22Rv1 (cell line): ENCODE measurements around the gene CMSS1.

Experiments
- H3K27ac ChIP-seq: fragments of 450-650 bp; 2 replicates; pipeline ENCODE4 v1.5.1; 2017
- ZFX ChIP-seq: fragments of 450-650 bp; IDR thresholded peaks from 2 replicates; pipeline ENCODE4 v1.6.1; 2017; ENCODE audit warnings: antibody characterized with exemption, borderline replicate concordance
- TF ChIP-seq, protein P1 (sequence below): fragments of 450-650 bp; IDR thresholded peaks from 2 replicates; pipeline ENCODE4 v1.5.1; 2017; ENCODE audit warnings: mild to moderate bottlenecking

CMSS1 gene

DNA sequence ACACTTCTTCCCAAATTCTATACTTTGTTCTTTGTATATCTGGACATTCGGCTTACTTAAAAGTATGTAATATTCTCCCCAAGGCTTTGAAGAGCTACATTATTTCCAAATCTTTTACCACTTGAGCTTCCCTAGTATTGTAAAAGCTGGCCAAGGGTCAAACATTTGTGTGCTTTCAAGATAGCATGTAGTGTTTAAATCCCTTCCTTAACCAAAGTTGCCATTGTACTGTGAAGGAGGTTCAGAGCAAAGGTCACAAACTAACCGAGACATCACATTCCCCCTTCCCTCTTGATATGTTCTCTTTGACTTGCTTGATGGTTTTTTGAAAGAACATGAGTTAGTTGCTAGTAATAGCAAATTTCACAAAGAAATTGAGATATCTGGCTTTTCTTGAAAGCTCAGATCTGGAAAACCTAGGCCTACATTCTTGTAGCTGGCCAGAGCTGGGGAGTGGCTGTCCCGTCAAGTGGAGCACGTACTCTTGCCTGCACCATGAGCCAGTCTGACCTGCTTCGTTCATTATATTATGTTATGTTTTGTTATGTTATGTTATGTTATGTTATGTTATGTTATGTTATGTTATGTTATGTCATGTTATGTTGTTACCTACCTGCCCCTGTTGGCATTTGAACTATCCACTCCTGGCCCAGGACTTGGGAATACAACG, 236.4 kb downstream of the CMSS1 start:
- H3K27ac ChIP-seq, result no peak overlapping the region
- TF ChIP-seq, protein P1, sequence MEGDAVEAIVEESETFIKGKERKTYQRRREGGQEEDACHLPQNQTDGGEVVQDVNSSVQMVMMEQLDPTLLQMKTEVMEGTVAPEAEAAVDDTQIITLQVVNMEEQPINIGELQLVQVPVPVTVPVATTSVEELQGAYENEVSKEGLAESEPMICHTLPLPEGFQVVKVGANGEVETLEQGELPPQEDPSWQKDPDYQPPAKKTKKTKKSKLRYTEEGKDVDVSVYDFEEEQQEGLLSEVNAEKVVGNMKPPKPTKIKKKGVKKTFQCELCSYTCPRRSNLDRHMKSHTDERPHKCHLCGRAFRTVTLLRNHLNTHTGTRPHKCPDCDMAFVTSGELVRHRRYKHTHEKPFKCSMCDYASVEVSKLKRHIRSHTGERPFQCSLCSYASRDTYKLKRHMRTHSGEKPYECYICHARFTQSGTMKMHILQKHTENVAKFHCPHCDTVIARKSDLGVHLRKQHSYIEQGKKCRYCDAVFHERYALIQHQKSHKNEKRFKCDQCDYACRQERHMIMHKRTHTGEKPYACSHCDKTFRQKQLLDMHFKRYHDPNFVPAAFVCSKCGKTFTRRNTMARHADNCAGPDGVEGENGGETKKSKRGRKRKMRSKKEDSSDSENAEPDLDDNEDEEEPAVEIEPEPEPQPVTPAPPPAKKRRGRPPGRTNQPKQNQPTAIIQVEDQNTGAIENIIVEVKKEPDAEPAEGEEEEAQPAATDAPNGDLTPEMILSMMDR, result no peak

GRCh38 chr3:100057716-100058575, 240.3 kb downstream of the CMSS1 start:
- no peak for TF ChIP-seq ZFX
- TF ChIP-seq, protein P1, result no peak
- H3K27ac ChIP-seq, result no peak overlapping the region

- TF ChIP-seq, protein P1, result no peak
- no peak for TF ChIP-seq ZFX
These were observed 241.8 kb downstream of the CMSS1 start for GRCh38 chr3:100059472-100059871.

DNA sequence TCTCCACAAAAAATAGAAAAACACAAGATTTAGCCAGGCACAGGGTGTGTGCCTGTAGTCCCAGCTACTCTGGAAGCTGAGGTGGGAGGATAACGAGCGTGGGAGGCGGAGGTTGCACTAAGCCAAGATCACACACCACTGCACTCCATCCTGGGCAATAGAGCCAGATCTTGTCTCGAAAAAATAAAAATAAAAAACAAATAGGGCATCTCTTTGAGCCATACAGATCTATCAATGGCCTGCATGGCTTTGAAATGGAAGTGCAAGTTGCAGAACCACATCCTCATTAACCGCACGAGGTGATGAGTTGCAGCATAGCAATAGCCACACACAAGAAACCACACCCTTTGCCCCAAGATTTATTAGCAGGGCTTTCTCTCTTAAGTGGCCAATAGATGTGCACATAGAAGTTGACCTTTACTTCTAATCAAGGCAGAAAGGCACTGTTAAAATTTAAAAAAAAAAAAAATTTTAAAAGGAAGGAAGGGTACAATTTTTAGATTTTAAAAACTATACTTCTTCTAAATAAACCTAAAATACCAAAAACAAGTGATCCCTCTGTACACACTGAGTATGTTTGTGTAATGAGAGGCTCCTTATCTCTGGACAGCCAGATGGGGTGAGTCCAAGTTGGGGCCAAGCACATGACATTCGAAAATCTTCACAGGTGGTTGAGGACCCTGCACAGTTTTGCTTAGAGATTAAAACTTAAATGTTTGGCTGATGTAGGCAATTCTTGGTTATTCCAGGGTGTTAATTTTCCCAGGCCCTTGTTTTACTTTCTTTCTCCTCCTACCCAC, 243.2 kb downstream of the CMSS1 start:
- TF ChIP-seq, protein P1, result no peak
- no peak for TF ChIP-seq ZFX
- H3K27ac ChIP-seq, result no peak overlapping the region

More at GRCh38 chr3:100059472-100059871, 241.8 kb downstream of the CMSS1 start:
- H3K27ac ChIP-seq, result no peak overlapping the region

DNA sequence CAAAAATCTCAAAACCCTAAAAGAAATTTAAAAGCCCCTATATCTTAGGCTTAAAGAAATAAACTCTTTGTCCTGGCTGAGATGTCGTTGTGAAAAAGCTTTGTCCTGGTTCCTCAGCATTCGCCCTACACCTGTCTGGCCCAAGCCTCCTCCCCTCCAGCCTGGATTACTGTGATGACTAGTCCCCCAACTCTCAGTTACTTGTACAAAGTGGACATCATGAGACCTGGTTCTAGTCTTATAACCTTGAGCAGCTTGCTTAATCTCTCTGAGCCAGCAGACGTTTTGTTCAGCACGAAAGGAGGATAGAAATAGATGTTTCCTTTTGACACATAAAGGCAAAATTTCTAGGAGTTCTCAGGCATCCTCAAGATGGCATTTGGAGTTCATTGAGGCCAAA, 245.0 kb downstream of the CMSS1 start:
- no peak for TF ChIP-seq ZFX
- TF ChIP-seq, protein P1, result no peak

DNA sequence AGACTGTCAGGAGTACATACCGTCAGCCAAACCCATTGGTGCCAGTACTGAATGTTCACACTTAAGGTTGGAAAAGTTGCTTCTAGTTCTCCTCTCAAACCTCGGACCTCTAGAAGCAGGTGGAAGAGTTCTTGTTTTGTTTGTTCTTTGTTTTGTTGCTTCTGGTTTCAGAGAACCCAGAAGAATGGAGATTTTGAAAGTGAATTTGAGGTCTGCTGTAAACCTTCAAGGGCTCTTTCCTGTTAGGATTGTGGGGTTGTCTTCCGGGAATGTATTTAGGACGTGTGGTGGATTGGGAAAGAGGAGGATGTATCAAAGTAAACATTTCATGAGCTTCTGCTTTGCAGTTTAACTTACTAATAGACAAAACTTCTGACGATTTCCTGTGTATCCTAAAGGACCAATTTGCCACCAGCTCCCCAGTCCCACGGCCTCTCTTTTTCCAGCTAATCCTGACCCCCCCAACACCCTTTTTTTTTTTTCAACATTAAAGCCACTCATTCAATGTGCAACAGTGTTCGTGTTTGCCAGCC, 246.3 kb downstream of the CMSS1 start:
- TF ChIP-seq, protein P1, result no peak
- no peak for TF ChIP-seq ZFX
- H3K27ac ChIP-seq, result no peak overlapping the region

More for the DNA sequence above, 245.0 kb downstream of the CMSS1 start:
- no peak overlapping the region for H3K27ac ChIP-seq
